K562 (cell line): ENCODE results near the gene COPG2. TPM values are rescaled to one million over a fixed set of nuclear protein-coding genes. Genes with fewer than 3 reads are reported as not detected.

Experiments
- ARHGAP35 ChIP-seq: fragments of 450-650 bp; IDR thresholded peaks from 2 replicates; pipeline ENCODE4 v1.6.1; 2018; ENCODE audit not compliant: partially characterized antibody
- ARID2 ChIP-seq: fragments of 450-650 bp; IDR thresholded peaks from 2 replicates; pipeline ENCODE4 v1.6.1; 2017; ENCODE audit warnings: antibody characterized with exemption, mild to moderate bottlenecking
- CBFB ChIP-seq: sonication (generic); formaldehyde crosslinking; IDR thresholded peaks from 2 replicates; pipeline ENCODE4 v1.4.0; 2020; ENCODE audit warnings: mild to moderate bottlenecking, missing genetic modification reagents
- CSDE1 ChIP-seq, 2 experiments: fragments of 450-650 bp; IDR thresholded peaks; 2 replicates each; pipeline ENCODE4 v1.6.1; 2016; ENCODE audit warnings: mild to moderate bottlenecking in 1 of 2
- E2F4 ChIP-seq: sonication (generic); formaldehyde crosslinking; IDR thresholded peaks from 2 replicates; pipeline ENCODE4 v1.8.0; 2022; ENCODE audit warnings: mild to moderate bottlenecking, low read depth, missing genetic modification reagents
- EZH2 ChIP-seq: IDR thresholded peaks from 2 replicates; pipeline ENCODE4 v1.6.1; 2012; ENCODE audit warnings: low read depth, mild to moderate bottlenecking, inconsistent platforms, low read length, borderline replicate concordance
- FOS ChIP-seq: IDR thresholded peaks from 3 replicates; pipeline ENCODE4 v1.6.1; 2011; ENCODE audit not compliant: insufficient read length; ENCODE audit errors: extremely low read depth
- MAZ ChIP-seq, 2 experiments: fragments of 450-650 bp in 1 of 2; sonication (generic) in 1 of 2; formaldehyde crosslinking; IDR thresholded peaks in 1 of 2; conservative IDR thresholded peaks in 1 of 2; 2 replicates each; pipeline versions ENCODE4 v1.4.0 to v1.5.0; 2020; ENCODE audit warnings: mild to moderate bottlenecking in 1 of 2, missing genetic modification reagents in 1 of 2
- NFE2 ChIP-seq: IDR thresholded peaks from 2 replicates; pipeline ENCODE4 v1.6.1; 2014; ENCODE audit warnings: antibody characterized with exemption, low read depth
- NR2C2 ChIP-seq, 2 experiments: fragments of 200-800 bp in 1 of 2; sonication (Bioruptor generic) in 1 of 2; sonication (generic) in 1 of 2; formaldehyde crosslinking in 1 of 2; IDR thresholded peaks; 2 replicates each; pipeline versions ENCODE4 v1.6.1 to v1.8.0; 2016 to 2022; ENCODE audit warnings: mild to moderate bottlenecking in 1 of 2, missing compliant biosample characterization in 1 of 2, missing genetic modification characterization in 1 of 2, missing genetic modification reagents in 1 of 2
- RAD21 ChIP-seq, 2 experiments: fragments of 250-450 bp in 1 of 2; fragments of 450-650 bp in 1 of 2; sonication (Bioruptor Pico) in 1 of 2; formaldehyde crosslinking in 1 of 2; IDR thresholded peaks in 1 of 2; conservative IDR thresholded peaks in 1 of 2; 2 replicates each; pipeline versions ENCODE4 v1.4.0 to v1.8.0; 2020 to 2022; ENCODE audit warnings: mild to moderate bottlenecking in 2 of 2, moderate library complexity in 1 of 2
- ZNF316 ChIP-seq: fragments of 450-650 bp; IDR thresholded peaks from 2 replicates; pipeline ENCODE4 v1.6.1; 2016
- polyA plus RNA-seq, 8 experiments: library from polyadenylated mRNA; depleted of rRNA in 4 of 8; stranded (reverse) in 5 of 8; unstranded in 3 of 8; fragments of >200 nt; fragmentation: Nextera tagmentation in 2 of 8; fragmentation: Illumina TruSeq in 1 of 8; extraction: Ambion mirVana in 2 of 8; extraction: Trizol in 1 of 8; gene quantifications; 2 replicates each; pipeline versions ENCODE4 v1.2.1 to v1.2.3, GENCODE V29; 2011 to 2014; ENCODE audit warnings: inconsistent platforms in 1 of 8, missing spikeins in 1 of 8
- total RNA-seq, 7 experiments: library from RNA; depleted of rRNA in 6 of 7; stranded (reverse); fragments of >200 nt in 6 of 7; fragmentation: Illumina TruSeq in 2 of 7; extraction: Trizol in 2 of 7; gene quantifications; 2 replicates each; pipeline versions ENCODE4 v1.2.1 to v1.2.3, GENCODE V29; 2011 to 2021; ENCODE audit warnings: low replicate concordance in 1 of 7
- TF ChIP-seq, protein P1 (sequence below), 3 experiments: IDR thresholded peaks in 2 of 3; conservative IDR thresholded peaks in 1 of 3; 2 replicates each; pipeline ENCODE4 v1.5.1; 2011 to 2012; ENCODE audit warnings: low read length in 3 of 3, mild to moderate bottlenecking in 3 of 3, control low read depth in 2 of 3, improper control_type of control experiment in 1 of 3, inconsistent platforms in 1 of 3, low read depth in 1 of 3, mixed read lengths in 1 of 3, moderate library complexity in 1 of 3; ENCODE audit not compliant: insufficient read depth in 2 of 3
- TF ChIP-seq, protein P2 (sequence below), 2 experiments: fragments of 250-450 bp in 1 of 2; fragments of 450-650 bp in 1 of 2; sonication (Bioruptor Pico) in 1 of 2; IDR thresholded peaks; 2 replicates each; pipeline versions ENCODE4 v1.6.1 to v1.8.0; 2016 to 2021; ENCODE audit warnings: mild to moderate bottlenecking in 2 of 2, moderate library complexity in 2 of 2, missing compliant biosample characterization in 1 of 2, missing genetic modification characterization in 1 of 2
- TF ChIP-seq, protein P3 (sequence below): sonication (generic); formaldehyde crosslinking; IDR thresholded peaks from 2 replicates; pipeline ENCODE4 v1.9.0; 2022; ENCODE audit warnings: mild to moderate bottlenecking, missing genetic modification reagents
- TF ChIP-seq, protein P4 (sequence below): sonication (generic); formaldehyde crosslinking; IDR thresholded peaks from 2 replicates; pipeline ENCODE4 v1.8.0; 2022; ENCODE audit warnings: mild to moderate bottlenecking, missing genetic modification reagents

COPG2 gene
- total and polyA plus RNA-seq, 9 of the 15 experiments (the other 6 are each of a cell fraction or from before 2014, with no cell fraction given), result 6.6 to 104 (median 32.5) TPM

GRCh38 chr7:130486114-130486953 is 182.2 kb downstream of the COPG2 start (continued):
- TF ChIP-seq, protein P1, sequence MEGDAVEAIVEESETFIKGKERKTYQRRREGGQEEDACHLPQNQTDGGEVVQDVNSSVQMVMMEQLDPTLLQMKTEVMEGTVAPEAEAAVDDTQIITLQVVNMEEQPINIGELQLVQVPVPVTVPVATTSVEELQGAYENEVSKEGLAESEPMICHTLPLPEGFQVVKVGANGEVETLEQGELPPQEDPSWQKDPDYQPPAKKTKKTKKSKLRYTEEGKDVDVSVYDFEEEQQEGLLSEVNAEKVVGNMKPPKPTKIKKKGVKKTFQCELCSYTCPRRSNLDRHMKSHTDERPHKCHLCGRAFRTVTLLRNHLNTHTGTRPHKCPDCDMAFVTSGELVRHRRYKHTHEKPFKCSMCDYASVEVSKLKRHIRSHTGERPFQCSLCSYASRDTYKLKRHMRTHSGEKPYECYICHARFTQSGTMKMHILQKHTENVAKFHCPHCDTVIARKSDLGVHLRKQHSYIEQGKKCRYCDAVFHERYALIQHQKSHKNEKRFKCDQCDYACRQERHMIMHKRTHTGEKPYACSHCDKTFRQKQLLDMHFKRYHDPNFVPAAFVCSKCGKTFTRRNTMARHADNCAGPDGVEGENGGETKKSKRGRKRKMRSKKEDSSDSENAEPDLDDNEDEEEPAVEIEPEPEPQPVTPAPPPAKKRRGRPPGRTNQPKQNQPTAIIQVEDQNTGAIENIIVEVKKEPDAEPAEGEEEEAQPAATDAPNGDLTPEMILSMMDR (IDR thresholded peaks at IDR 0.05 in 2 of 3, conservative IDR thresholded peaks at IDR 0.05 in 1 of 3; ENCODE audit: insufficient read depth in 2 of 3, low read depth in 1 of 3, low read length in 3 of 3), result peak; percentile 73 to 85 (median 80)
- TF ChIP-seq EZH2 (no peak), ARID2 (no peak), ZNF316 (no peak), E2F4 (CRISPR knock-in tag) (peak; percentile 48; the same call in 1 of the 2 replicates), RAD21 (CRISPR knock-in tag; conservative IDR thresholded peaks at IDR 0.05 in 1 of 2, IDR thresholded peaks at IDR 0.05 in 1 of 2) (peak; percentile 28 to 73; a peak in 3 of 4 replicates), ARHGAP35 (no peak), CSDE1 (IDR thresholded peaks at IDR 0.05) (no peak), CBFB (no peak), FOS (no peak), NR2C2 (CRISPR knock-in tag; IDR thresholded peaks at IDR 0.05) (peak; percentile 23; the same call in 1 of the 2 replicates), NR2C2 (tag; IDR thresholded peaks at IDR 0.05) (no peak), NFE2 (no peak), MAZ (CRISPR knock-in tag; conservative IDR thresholded peaks at IDR 0.05 in 1 of 2, IDR thresholded peaks at IDR 0.05 in 1 of 2) (peak in 1 of 2 experiments; percentile 32; a peak in 1 of 4 replicates)
- TF ChIP-seq, protein P2, sequence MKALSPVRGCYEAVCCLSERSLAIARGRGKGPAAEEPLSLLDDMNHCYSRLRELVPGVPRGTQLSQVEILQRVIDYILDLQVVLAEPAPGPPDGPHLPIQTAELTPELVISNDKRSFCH (CRISPR knock-in tag; IDR thresholded peaks at IDR 0.05), result no peak
- TF ChIP-seq, protein P2 (tag; IDR thresholded peaks at IDR 0.05), result 0 out of 2 replicates have a peak, but pooled peaks have one; percentile 30
- TF ChIP-seq, protein P3, sequence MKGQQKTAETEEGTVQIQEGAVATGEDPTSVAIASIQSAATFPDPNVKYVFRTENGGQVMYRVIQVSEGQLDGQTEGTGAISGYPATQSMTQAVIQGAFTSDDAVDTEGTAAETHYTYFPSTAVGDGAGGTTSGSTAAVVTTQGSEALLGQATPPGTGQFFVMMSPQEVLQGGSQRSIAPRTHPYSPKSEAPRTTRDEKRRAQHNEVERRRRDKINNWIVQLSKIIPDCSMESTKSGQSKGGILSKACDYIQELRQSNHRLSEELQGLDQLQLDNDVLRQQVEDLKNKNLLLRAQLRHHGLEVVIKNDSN, result peak; percentile 46; the same call in 1 of the 2 replicates
- TF ChIP-seq, protein P4, sequence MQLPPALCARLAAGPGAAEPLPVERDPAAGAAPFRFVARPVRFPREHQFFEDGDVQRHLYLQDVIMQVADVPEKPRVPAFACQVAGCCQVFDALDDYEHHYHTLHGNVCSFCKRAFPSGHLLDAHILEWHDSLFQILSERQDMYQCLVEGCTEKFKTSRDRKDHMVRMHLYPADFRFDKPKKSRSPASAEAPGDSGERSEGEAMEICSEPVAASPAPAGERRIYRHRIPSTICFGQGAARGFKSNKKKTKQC (CRISPR knock-in tag), result peak; percentile 62; the same call in 1 of the 2 replicates
